Measurements from ENCODE around the gene CD63. TPM values are rescaled to one million over a fixed set of nuclear protein-coding genes. Genes with fewer than 3 reads are reported as not detected.
"Not testable (repeated sequence)": the region's sequence is repeated elsewhere in the genome, so short reads cannot be mapped to it uniquely, and the experiment has no call there.

Gene CD63
- total RNA-seq, result 1,545 TPM
- long read RNA-seq, transcript CD63-201 (8 exons, 1,070 nt), result major isoform, 243 of 322 reads
- long read RNA-seq, transcript CD63-214 (7 exons, 949 nt), result minor isoform, 18 of 322 reads
- long read RNA-seq, transcript CD63-208 (8 exons, 1,233 nt), result minor isoform, 17 of 322 reads
- long read RNA-seq, transcript CD63-202 (8 exons, 981 nt), result minor isoform, 10 of 322 reads
- long read RNA-seq, partial matches to known transcripts, result 12 of 322 reads
- long read RNA-seq, other reads (novel, unspliced or antisense), result 19 of 322 reads

GRCh38 chr12:55728939-55729818, at the start of gene CD63:
TSS of gene CD63 (minus strand) at chr12:55729009. CDS start at chr12:55728341, 668 bp downstream.
- DNase-seq (ENCODE audit: low spot score), result peak; percentile 98

GRCh38 chr12:55777856-55778255, 49.0 kb upstream of the CD63 start:
- DNase-seq (ENCODE audit: low spot score), result no peak

GRCh38 chr12:55771736-55772135, 42.9 kb upstream of the CD63 start:
- DNase-seq (ENCODE audit: low spot score), result no peak

- DNase-seq (ENCODE audit: low spot score), result no peak
Observed at GRCh38 chr12:55767156-55767555, 38.3 kb upstream of the CD63 start.

GRCh38 chr12:55765736-55766290, 37.0 kb upstream of the CD63 start:
- no peak for DNase-seq (ENCODE audit: low spot score)

GRCh38 chr12:55762646-55763045, 33.8 kb upstream of the CD63 start:
- no peak for DNase-seq (ENCODE audit: low spot score)

- no peak for DNase-seq (ENCODE audit: low spot score)
Observed at GRCh38 chr12:55760663-55761062, 31.9 kb upstream of the CD63 start.

GRCh38 chr12:55758575-55758974, 29.8 kb upstream of the CD63 start:
- not testable (repeated sequence) for DNase-seq (ENCODE audit: low spot score)

GRCh38 chr12:55757701-55758100, 28.9 kb upstream of the CD63 start:
- DNase-seq (ENCODE audit: low spot score), result no peak

GRCh38 chr12:55755246-55755645, 26.4 kb upstream of the CD63 start:
- no peak for DNase-seq (ENCODE audit: low spot score)

- DNase-seq (ENCODE audit: low spot score), result no peak
Observed at GRCh38 chr12:55748230-55748993, 19.6 kb upstream of the CD63 start.

GRCh38 chr12:55746913-55747231, 18.1 kb upstream of the CD63 start:
- DNase-seq (ENCODE audit: low spot score), result no peak

- no peak for DNase-seq (ENCODE audit: low spot score)
Observed at GRCh38 chr12:55746174-55746912, 17.5 kb upstream of the CD63 start.

GRCh38 chr12:55745361-55746173, 16.8 kb upstream of the CD63 start:
- DNase-seq (ENCODE audit: low spot score), result no peak

- DNase-seq (ENCODE audit: low spot score), result no peak
Observed at GRCh38 chr12:55744340-55745030, 15.7 kb upstream of the CD63 start.

- peak; percentile 89 for DNase-seq (ENCODE audit: low spot score)
Observed at GRCh38 chr12:55743406-55744339, 14.9 kb upstream of the CD63 start.

GRCh38 chr12:55742719-55743405, 14.1 kb upstream of the CD63 start, which contains the start of gene GDF11:
TSS of gene GDF11 (plus strand) at chr12:55743122. CDS start at chr12:55743317, 195 bp downstream.
- DNase-seq (ENCODE audit: low spot score), result peak; percentile 90

Measured in mesenteric fat pad (tissue), 1 donor.